T-helper 1 cell treated with Interleukin-12 subunit alpha and Interleukin-12 subunit beta and Interleukin-4 antibody, amounts not matched to agents 30 μg/mL and 1 μg/mL, for 36 hours (primary cell): Measurements from ENCODE around the gene SPZ1.
"Not testable (repeated sequence)": the region's sequence is repeated elsewhere in the genome, so short reads cannot be mapped to it uniquely, and the experiment has no call there.

ENCODE experiments used
- H3K27ac Mint-ChIP-seq: one replicate; pipeline ENCODE4 v1.8.0; 2021; ENCODE audit warnings: mild to moderate bottlenecking, mixed read lengths
- H3K27me3 Mint-ChIP-seq: one replicate; pipeline ENCODE4 v1.8.0; 2021; ENCODE audit warnings: low read depth, mixed read lengths
- H3K36me3 Mint-ChIP-seq: one replicate; pipeline ENCODE4 v1.8.0; 2021; ENCODE audit warnings: low read depth, mixed read lengths
- H3K4me1 Mint-ChIP-seq: one replicate; pipeline ENCODE4 v1.8.0; 2021; ENCODE audit warnings: low read depth, mixed read lengths
- H3K4me3 Mint-ChIP-seq: one replicate; pipeline ENCODE4 v1.8.0; 2021; ENCODE audit warnings: mild to moderate bottlenecking, moderate library complexity, mixed read lengths
- H3K9me3 Mint-ChIP-seq: one replicate; pipeline ENCODE4 v1.8.0; 2021; ENCODE audit warnings: mixed read lengths

Gene SPZ1, protein sequence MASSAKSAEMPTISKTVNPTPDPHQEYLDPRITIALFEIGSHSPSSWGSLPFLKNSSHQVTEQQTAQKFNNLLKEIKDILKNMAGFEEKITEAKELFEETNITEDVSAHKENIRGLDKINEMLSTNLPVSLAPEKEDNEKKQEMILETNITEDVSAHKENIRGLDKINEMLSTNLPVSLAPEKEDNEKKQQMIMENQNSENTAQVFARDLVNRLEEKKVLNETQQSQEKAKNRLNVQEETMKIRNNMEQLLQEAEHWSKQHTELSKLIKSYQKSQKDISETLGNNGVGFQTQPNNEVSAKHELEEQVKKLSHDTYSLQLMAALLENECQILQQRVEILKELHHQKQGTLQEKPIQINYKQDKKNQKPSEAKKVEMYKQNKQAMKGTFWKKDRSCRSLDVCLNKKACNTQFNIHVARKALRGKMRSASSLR

DNA sequence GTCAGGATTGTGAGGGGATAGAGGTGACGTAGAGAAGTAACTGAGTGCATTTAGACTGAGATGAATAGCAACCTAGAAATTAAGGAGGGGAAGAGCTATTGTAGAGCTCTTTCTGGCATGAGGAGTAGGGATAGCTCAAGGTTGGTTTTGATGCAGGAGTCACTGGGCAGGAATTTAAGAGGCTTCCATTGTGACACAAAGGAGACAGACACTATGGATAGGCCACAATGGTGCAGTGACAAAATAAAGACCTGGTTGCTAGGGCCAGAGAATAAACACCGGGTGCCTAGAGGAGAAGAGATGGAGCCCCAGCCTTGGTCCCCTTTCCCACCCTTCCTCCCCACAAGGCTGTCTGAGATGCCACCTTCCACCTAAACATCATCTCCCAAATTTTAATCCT, at the start of gene SPZ1:
SPZ1 (plus strand) TSS at position 301 of the 400 bp plus-strand sequence. CDS start 214 bp downstream, outside the sequence.
- Mint-ChIP-seq H3K9me3 (no peaks in the 10 kb centered on the region), H3K36me3 (no peaks in the 10 kb centered on the region), H3K27ac (no peak within 1 kb of the TSS), H3K27me3 (peaks cover 44% of the 10 kb centered on the region), H3K4me3 (no peak within 1 kb of the TSS), H3K4me1 (no peaks in the 10 kb centered on the region)

DNA sequence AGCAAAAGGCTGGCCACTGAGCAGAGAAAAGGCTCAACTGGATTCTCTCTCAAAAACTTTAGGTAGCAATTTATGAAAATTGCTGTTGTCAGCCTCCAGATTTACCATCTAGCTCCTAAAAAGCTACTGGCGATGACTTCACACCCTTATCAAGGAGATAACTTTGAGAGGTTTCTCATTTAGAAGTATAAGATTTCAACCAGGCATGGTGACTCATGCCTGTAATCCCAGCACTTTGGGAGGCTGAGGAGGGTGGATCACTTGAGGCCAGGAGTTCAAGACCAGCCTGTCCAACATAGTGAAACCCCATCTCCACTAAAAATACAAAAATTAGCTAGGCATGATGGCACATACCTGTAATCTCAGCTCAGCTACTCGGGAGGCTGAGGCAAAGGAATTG, 49.3 kb upstream of the SPZ1 start:
- not testable (repeated sequence) for H3K27me3 Mint-ChIP-seq, H3K36me3 Mint-ChIP-seq, H3K9me3 Mint-ChIP-seq
- peaks cover 26% of the 10 kb centered on the region for H3K4me1 Mint-ChIP-seq
- peak overlapping the region; percentile 95 for H3K27ac Mint-ChIP-seq
- peak overlapping the region; percentile 64 for H3K4me3 Mint-ChIP-seq

DNA sequence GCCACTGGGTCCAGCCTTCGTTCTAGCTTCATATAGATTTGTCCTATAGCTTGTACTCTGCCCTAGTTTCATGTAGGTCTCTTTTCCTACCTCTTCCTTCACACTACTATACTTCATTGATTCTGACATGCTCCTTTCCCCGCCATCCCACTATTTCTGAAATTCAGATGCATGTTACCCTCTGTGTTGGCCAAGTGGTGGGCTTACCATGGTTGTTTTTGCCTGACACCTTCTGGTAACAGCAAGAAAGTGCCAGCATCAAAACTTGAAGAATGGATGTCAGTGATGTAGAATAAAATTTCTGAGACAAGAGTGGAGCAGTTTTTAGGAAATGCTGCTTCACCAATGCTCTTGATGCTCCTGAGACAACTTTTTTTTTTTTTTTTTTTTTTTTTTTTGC, 44.5 kb upstream of the SPZ1 start:
- no peaks in the 10 kb centered on the region for H3K27me3 Mint-ChIP-seq
- H3K36me3 Mint-ChIP-seq: no peaks in the 10 kb centered on the region
- H3K4me1 Mint-ChIP-seq: peaks cover 6% of the 10 kb centered on the region
- no peak overlapping the region for H3K4me3 Mint-ChIP-seq
- no peak overlapping the region for H3K27ac Mint-ChIP-seq
- no peaks in the 10 kb centered on the region for H3K9me3 Mint-ChIP-seq

DNA sequence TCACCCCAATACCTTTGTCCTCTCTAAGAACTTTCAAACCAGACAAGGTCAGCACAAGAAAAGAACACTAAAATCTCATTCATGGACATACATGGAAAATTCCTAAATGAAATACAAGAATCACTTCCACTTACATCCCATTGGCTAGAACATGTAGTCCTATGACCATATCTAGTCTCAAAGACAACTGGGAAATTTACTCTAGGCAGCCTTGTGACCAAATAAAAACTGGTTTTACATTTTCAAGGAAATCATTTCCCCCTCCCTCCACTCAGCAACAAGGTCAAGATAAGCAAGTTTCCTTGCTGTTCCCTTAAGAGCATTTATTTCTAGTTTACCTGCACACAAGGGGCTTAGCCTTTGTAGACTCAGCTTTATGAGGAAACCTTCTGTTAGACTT, 43.6 kb upstream of the SPZ1 start:
- Mint-ChIP-seq H3K36me3 (no peaks in the 10 kb centered on the region), H3K9me3 (no peaks in the 10 kb centered on the region), H3K27me3 (no peaks in the 10 kb centered on the region), H3K4me1 (peaks cover 3% of the 10 kb centered on the region), H3K4me3 (no peak overlapping the region), H3K27ac (no peak overlapping the region)

DNA sequence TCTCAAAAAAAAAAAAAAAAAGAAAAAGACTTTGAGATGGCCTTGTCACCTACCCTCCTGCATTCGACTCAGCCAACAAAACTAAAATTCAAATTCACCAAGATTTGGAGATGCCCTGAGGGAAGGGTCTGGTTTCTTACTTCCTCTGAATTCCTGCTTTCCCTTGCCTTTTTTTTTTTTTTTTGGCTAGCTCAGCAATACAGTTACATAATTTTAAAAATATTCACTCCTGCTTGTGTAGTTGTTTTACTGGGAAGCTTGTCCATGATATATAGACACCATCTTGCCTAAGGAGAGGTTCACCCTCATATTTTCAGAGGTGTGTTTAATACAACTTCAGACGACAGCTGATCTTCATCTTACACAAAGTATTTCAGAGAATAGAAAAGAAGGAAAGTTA, 42.6 kb upstream of the SPZ1 start:
- Mint-ChIP-seq H3K36me3 (no peaks in the 10 kb centered on the region), H3K27ac (no peak overlapping the region), H3K9me3 (no peaks in the 10 kb centered on the region), H3K4me3 (no peak overlapping the region), H3K4me1 (peaks cover 5% of the 10 kb centered on the region), H3K27me3 (no peaks in the 10 kb centered on the region)

DNA sequence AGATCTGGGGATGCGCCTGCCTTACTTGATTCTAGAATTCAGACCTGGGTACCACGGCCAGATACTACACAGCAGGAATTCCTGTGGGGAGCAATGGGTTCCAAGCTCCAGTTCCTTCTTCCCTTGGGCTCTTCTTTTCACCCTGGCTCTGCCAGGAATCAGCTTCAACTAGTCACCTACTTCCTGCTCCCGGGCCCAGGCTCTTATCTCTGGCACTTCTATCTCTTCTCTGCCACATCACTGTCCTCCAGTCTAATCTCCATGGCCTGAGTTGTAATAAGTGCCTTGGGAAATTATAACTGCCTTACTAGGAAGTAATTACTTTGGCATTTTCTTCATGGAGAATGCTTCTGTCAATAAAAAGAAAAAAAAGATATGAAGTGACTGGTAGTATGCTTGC, 37.7 kb upstream of the SPZ1 start:
- no peak overlapping the region for H3K4me3 Mint-ChIP-seq

DNA sequence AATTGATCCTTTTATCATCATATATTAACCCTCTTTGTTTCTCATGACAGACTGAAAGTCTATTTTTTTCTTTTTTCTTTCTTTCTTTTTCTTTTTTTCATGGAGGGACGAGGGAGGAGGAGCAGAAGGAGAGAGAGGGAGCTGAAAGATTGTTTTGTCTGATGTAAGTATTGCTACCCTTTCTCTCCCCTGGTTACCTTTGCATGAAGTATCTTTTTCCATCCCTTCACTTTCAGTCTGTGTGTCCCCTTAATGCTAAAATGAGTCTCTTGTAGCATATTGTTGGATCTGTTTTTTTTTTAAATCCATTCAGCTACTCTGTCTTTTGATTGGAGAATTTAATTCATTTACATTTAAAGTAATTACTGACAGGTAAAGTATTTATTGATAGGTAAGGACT, 36.4 kb upstream of the SPZ1 start:
- no peak overlapping the region for H3K4me3 Mint-ChIP-seq
- H3K27me3 Mint-ChIP-seq: no peaks in the 10 kb centered on the region

More for the DNA sequence above, 37.7 kb upstream of the SPZ1 start:
- Mint-ChIP-seq H3K4me1 (peaks cover 19% of the 10 kb centered on the region), H3K27ac (no peak overlapping the region), H3K27me3 (no peaks in the 10 kb centered on the region), H3K9me3 (no peaks in the 10 kb centered on the region), H3K36me3 (no peaks in the 10 kb centered on the region)

DNA sequence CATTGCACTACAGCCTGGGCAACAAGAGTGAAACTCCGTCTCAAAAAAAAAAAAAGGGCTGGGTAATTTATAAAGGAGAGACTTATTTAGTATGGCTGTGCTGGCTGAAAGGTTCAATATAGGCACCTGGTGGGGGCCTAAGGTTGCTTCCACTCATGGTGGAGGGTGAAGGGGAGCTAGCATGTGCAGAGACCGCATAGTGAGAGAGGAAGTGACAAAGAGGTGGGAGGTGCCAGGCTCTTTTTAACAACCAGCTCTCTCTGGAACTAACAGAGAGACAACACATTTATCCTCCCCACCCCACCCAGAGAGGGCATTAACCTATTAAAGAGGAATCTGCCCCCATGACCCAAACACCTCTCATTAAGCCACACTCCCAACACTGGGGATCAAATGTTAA, 35.1 kb upstream of the SPZ1 start:
- Mint-ChIP-seq H3K4me3 (no peak overlapping the region), H3K27ac (peak overlapping the region; percentile 66), H3K36me3 (no peaks in the 10 kb centered on the region), H3K27me3 (no peaks in the 10 kb centered on the region), H3K9me3 (no peaks in the 10 kb centered on the region), H3K4me1 (peaks cover 19% of the 10 kb centered on the region)

More for the DNA sequence above, 36.4 kb upstream of the SPZ1 start:
- H3K9me3 Mint-ChIP-seq: no peaks in the 10 kb centered on the region
- H3K36me3 Mint-ChIP-seq: no peaks in the 10 kb centered on the region
- peaks cover 19% of the 10 kb centered on the region for H3K4me1 Mint-ChIP-seq
- peak overlapping the region; percentile 24 for H3K27ac Mint-ChIP-seq

DNA sequence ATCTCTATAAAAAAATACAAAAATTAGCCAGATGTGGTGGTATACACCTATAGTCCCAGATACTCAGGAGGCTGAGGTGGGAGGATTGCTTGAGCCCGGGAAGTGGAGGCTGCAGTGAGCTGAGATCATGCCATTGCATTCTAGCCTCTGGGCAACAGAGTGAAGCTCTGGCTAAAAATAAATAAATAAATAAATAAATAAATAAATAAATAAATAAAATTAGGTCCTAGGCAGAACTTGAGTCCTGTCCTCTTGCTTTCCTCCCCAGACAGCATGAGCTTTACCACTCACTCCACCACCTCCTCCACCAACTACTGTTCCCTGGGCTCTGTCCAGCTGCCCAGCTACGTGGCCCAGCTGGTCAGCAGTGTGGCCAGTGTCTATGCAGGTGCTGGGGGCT, 31.6 kb upstream of the SPZ1 start:
- no peaks in the 10 kb centered on the region for H3K9me3 Mint-ChIP-seq
- H3K27ac Mint-ChIP-seq: no peak overlapping the region
- no peaks in the 10 kb centered on the region for H3K27me3 Mint-ChIP-seq
- H3K4me1 Mint-ChIP-seq: peaks cover 14% of the 10 kb centered on the region
- no peaks in the 10 kb centered on the region for H3K36me3 Mint-ChIP-seq
- no peak overlapping the region for H3K4me3 Mint-ChIP-seq

DNA sequence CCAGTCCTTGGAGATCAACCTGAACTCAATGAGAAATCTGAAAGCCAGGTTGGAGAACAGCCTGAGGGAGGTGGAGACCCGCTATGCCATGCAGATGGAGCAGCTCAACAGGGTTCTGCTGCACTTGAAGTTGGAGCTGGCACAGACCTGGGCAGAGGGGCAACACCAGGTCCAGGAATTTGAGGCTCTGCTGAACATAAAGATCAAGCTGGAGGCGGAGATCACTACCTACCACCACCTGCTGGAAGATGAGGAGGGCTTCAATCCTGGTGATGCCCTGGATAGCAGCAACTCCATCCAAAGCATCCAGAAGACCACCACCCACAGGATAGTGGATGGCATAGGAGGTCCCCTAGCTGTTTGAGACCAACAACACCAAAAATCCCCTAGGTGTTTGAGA, 30.5 kb upstream of the SPZ1 start:
- H3K4me1 Mint-ChIP-seq: peaks cover 8% of the 10 kb centered on the region
- no peak overlapping the region for H3K4me3 Mint-ChIP-seq
- H3K27ac Mint-ChIP-seq: no peak overlapping the region
- no peaks in the 10 kb centered on the region for H3K27me3 Mint-ChIP-seq
- no peaks in the 10 kb centered on the region for H3K36me3 Mint-ChIP-seq
- H3K9me3 Mint-ChIP-seq: no peaks in the 10 kb centered on the region

DNA sequence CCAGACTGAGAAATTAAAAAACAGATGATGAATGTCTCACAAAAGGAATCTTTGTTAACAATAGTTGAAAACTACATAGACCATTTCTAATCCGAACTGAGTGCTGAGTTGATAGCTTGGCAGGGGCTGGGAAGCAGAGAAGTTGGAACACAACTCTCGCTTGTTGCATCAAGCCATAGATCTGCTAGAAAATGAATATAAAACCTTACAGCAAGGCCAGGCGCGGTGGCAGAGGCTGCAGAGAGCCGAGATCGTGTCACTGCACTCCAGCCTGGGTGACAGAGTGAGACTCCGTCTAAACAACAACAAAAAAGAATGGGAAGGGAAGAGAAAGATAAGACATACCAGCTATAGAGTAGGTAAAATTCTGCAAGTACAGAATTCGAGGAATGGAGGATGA, 28.0 kb upstream of the SPZ1 start:
- no peak overlapping the region for H3K27ac Mint-ChIP-seq
- no peaks in the 10 kb centered on the region for H3K27me3 Mint-ChIP-seq
- H3K4me1 Mint-ChIP-seq: no peaks in the 10 kb centered on the region
- H3K4me3 Mint-ChIP-seq: no peak overlapping the region
- H3K36me3 Mint-ChIP-seq: no peaks in the 10 kb centered on the region
- no peaks in the 10 kb centered on the region for H3K9me3 Mint-ChIP-seq

DNA sequence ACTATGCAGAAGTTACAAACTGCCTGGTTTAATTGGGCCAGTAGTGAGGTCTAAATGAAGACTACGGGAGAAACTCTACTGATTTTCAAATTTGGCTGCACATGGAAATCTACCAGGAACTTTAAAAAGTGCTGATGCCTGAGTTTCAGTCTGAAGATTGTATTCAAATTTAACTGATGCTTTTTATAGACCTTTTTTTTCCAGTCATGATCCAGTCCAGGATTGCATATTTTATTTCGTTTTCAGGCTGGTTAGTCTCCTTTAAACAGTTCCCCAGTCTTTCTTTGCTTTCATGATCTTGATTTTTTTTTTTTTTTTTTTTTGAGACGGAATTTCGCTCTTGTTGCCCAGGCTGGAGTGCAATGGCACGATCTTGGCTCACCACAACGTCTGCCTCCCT, 23.7 kb upstream of the SPZ1 start:
- H3K9me3 Mint-ChIP-seq: no peaks in the 10 kb centered on the region
- no peaks in the 10 kb centered on the region for H3K4me1 Mint-ChIP-seq
- no peak overlapping the region for H3K4me3 Mint-ChIP-seq
- peaks cover 4% of the 10 kb centered on the region for H3K27me3 Mint-ChIP-seq
- H3K36me3 Mint-ChIP-seq: no peaks in the 10 kb centered on the region
- no peak overlapping the region for H3K27ac Mint-ChIP-seq

DNA sequence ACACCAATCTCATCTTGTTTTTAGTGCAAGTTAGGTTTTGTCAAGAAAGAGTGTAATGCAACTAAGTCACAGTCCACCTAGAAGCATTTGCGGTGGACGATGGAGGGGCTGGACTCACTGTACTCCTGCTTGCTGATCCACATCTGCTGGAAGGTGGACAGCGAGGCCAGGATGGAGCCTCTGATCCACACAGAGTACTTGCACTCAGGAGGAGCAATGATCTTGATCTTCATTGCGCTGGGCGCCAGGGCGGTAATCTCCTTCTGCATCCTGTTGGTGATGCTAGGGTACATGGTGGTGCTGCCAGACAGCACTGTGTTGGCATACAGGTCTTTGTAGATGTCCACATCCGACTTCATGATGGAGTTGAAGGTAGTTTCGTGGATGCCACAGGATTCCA, 20.2 kb upstream of the SPZ1 start:
- no peak overlapping the region for H3K27ac Mint-ChIP-seq
- H3K9me3 Mint-ChIP-seq: no peaks in the 10 kb centered on the region
- H3K36me3 Mint-ChIP-seq: no peaks in the 10 kb centered on the region
- no peaks in the 10 kb centered on the region for H3K4me1 Mint-ChIP-seq
- peaks cover 4% of the 10 kb centered on the region for H3K27me3 Mint-ChIP-seq
- H3K4me3 Mint-ChIP-seq: no peak overlapping the region

DNA sequence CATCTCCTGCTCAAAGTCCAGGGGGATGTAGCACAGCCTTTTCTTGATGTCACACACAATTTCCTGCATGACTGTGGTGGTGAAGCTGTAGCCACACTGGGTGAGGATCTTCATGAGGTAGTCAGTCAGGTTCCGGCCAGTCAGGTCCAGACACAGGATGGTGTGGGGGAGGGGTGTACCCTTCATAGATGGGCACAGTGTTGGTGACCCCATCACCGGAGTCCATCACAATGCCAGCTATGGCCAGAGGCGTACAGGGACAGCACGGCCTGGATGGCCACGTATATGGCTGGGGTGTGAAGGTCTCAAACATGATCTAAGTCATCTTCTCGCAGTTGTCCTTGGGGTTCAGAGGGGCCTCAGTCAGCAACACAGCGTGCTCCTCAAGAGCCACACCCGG, 19.7 kb upstream of the SPZ1 start:
- Mint-ChIP-seq H3K27me3 (peaks cover 4% of the 10 kb centered on the region), H3K4me1 (no peaks in the 10 kb centered on the region), H3K27ac (no peak overlapping the region), H3K4me3 (no peak overlapping the region), H3K36me3 (no peaks in the 10 kb centered on the region), H3K9me3 (no peaks in the 10 kb centered on the region)

DNA sequence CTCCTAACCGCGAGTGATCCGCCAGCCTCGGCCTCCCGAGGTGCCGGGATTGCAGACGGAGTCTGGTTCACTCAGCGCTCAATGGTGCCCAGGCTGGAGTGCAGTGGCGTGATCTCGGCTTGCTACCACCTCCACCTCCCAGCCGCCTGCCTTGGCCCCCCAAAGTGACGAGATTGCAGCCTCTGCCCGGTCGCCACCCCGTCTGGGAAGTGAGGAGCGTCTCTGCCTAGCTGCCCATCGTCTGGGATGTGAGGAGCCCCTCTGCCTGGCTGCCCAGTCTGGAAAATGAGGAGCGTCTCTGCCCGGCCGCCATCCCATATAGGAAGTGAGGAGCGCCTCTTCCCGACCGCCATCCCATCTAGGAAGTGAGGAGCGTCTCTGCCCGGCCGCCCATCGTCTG, 19.0 kb upstream of the SPZ1 start:
- H3K27ac Mint-ChIP-seq, H3K27me3 Mint-ChIP-seq, H3K36me3 Mint-ChIP-seq, H3K9me3 Mint-ChIP-seq, H3K4me1 Mint-ChIP-seq, H3K4me3 Mint-ChIP-seq: not testable (repeated sequence)

DNA sequence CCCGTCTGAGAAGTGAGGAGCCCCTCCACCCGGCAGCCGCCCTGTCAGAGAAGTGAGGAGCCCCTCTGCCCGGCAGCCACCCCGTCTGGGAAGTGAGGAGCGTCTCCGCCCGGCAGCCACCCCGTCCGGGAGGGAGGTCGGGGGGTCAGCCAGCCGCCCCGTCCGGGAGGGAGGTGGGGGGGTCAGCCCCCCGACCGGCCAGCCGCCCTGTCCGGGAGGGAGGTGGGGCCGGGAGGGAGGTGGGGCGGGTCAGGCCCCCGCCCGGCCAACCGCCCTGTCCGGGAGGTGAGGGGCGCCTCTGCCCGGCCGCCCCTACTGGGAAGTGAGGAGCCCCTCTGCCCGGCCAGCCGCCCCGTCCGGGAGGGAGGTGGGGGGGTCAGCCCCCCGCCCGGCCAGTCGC, 18.5 kb upstream of the SPZ1 start:
- H3K27ac Mint-ChIP-seq, H3K36me3 Mint-ChIP-seq, H3K27me3 Mint-ChIP-seq: not testable (repeated sequence)

More for the DNA sequence above, 18.5 kb upstream of the SPZ1 start:
- H3K4me1 Mint-ChIP-seq, H3K9me3 Mint-ChIP-seq, H3K4me3 Mint-ChIP-seq: not testable (repeated sequence)
